Sigmoid colon (tissue), 4 donors: ENCODE data around the gene MTUS2.

Source experiments
- POLR2A ChIP-seq, 2 donors: fragments of 450-650 bp; IDR thresholded peaks; one replicate each; pipeline ENCODE4 v1.6.1; 2016; ENCODE audit warnings: antibody characterized with exemption in 2 of 2, mild to moderate bottlenecking in 2 of 2, moderate library complexity in 2 of 2
- POLR2AphosphoS5 ChIP-seq, 4 donors: sonication (generic); formaldehyde crosslinking; IDR thresholded peaks; one replicate each; pipeline ENCODE4 v1.6.1; 2017; ENCODE audit warnings: antibody characterized with exemption in 4 of 4
- TF ChIP-seq, protein P1 (sequence below), 4 experiments: fragments of 450-650 bp in 3 of 4; fragments of 200-600 bp in 1 of 4; IDR thresholded peaks; one replicate each; pipeline ENCODE4 v1.5.1; 2016 to 2019; ENCODE audit warnings: antibody characterized with exemption in 4 of 4, mild to moderate bottlenecking in 3 of 4, moderate library complexity in 2 of 4

DNA sequence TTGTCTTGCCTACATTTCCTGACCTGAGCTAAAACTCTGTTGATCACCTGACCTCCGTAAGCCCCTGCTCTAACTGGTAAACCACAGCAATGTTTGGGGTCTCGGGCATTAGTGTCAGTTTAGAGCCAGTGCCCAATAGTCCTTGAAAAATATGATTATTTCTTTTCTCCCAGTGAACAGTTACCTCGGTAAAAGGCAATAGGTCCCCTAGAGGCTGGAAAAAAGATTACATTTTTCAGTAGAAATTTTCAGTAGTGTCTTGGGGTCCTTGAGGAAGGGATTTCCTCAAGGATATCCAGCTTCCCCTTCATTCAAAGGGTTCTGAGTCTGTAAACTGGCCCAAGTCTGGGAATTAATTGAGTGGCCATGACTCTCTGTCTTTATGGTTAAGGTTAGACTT, 597.9 kb downstream of the MTUS2 start:
- TF ChIP-seq POLR2A (IDR thresholded peaks at IDR 0.05), result no peak
- TF ChIP-seq, protein P1, sequence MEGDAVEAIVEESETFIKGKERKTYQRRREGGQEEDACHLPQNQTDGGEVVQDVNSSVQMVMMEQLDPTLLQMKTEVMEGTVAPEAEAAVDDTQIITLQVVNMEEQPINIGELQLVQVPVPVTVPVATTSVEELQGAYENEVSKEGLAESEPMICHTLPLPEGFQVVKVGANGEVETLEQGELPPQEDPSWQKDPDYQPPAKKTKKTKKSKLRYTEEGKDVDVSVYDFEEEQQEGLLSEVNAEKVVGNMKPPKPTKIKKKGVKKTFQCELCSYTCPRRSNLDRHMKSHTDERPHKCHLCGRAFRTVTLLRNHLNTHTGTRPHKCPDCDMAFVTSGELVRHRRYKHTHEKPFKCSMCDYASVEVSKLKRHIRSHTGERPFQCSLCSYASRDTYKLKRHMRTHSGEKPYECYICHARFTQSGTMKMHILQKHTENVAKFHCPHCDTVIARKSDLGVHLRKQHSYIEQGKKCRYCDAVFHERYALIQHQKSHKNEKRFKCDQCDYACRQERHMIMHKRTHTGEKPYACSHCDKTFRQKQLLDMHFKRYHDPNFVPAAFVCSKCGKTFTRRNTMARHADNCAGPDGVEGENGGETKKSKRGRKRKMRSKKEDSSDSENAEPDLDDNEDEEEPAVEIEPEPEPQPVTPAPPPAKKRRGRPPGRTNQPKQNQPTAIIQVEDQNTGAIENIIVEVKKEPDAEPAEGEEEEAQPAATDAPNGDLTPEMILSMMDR (IDR thresholded peaks at IDR 0.05), result no peak
- no peak for TF ChIP-seq POLR2AphosphoS5 (IDR thresholded peaks at IDR 0.05)
